ENCODE data around the gene CD70.
"Not testable (repeated sequence)": the region's sequence is repeated elsewhere in the genome, so short reads cannot be mapped to it uniquely, and the experiment has no call there.

DNA sequence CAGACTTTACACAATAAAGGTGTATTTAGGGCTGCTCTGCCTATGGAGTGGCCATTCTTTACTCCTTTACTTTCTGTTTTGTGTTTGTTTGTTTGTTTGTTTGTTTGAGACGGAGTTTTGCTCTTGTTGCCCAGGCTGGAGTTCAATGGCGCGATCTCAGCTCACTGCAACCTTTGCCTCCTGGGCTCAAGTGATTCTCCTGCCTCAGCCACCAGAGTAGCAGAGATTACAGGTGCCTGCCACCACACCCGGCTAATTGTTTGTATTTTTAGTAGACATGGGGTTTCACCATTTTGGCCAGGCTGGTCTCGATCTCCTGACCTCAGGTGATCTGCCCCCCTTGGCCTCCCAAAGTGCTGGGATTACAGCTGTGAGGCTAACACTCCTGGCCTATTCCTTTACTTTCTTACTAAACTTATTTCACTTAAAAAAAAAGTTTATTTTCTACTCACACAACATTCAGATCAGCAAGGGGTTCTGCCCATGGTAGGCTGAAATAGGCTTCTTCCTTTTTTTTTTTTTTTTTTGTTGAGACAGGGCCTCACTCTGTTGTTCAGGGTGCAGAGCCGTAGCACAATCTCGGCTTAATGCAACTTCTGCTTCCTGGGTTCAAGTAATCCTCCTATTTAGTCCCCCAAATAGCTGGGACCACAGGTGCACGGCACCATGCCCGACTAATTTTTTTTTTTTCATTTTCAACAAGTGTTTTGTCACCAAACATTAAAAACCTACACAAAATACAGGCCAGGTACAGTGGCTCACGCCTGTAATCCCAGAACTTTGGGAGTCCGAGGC lies 15.5 kb upstream of the CD70 start:
- TF ChIP-seq, protein P1, sequence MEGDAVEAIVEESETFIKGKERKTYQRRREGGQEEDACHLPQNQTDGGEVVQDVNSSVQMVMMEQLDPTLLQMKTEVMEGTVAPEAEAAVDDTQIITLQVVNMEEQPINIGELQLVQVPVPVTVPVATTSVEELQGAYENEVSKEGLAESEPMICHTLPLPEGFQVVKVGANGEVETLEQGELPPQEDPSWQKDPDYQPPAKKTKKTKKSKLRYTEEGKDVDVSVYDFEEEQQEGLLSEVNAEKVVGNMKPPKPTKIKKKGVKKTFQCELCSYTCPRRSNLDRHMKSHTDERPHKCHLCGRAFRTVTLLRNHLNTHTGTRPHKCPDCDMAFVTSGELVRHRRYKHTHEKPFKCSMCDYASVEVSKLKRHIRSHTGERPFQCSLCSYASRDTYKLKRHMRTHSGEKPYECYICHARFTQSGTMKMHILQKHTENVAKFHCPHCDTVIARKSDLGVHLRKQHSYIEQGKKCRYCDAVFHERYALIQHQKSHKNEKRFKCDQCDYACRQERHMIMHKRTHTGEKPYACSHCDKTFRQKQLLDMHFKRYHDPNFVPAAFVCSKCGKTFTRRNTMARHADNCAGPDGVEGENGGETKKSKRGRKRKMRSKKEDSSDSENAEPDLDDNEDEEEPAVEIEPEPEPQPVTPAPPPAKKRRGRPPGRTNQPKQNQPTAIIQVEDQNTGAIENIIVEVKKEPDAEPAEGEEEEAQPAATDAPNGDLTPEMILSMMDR (IDR thresholded peaks at IDR 0.05 in 8 of 11, conservative IDR thresholded peaks at IDR 0.05 in 3 of 11) = not testable (repeated sequence)
- not testable (repeated sequence) for TF ChIP-seq POLR2A, POLR2AphosphoS5 (IDR thresholded peaks at IDR 0.05)
